DOHH2 (cell line): ENCODE results near the gene GUK1.

Experiments
- CTCF ChIP-seq: fragments of 200-600 bp; sonication (generic); IDR thresholded peaks from one replicate; pipeline ENCODE4 v1.5.1; 2014; ENCODE audit warnings: antibody characterized with exemption, mild to moderate bottlenecking, low read depth, low read length; ENCODE audit not compliant: poor library complexity, severe bottlenecking
- EZH2phosphoT487 ChIP-seq: fragments of 200-600 bp; sonication (generic); IDR thresholded peaks from 2 replicates; pipeline ENCODE4 v1.6.1; 2017; ENCODE audit warnings: borderline replicate concordance, mild to moderate bottlenecking, antibody characterized with exemption, low read length, moderate library complexity, mixed read lengths

DNA sequence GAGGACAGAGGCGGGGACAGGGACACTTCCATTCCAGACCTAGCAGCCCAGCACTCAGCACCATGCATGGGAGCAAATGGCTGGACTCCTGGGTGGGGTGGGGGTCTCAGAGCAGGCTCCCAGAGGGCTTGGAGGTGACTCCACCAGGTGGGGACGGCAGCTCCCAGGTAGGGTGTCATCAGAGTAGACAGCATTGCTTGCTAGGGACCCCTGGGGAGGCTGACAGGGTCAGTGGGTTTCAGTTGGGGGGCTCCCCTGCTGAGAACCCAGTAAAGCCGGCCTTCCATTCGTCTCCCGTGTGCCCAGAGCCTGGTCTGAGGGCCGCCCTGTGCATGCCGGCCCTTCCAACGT, 4.9 kb downstream of the GUK1 start:
- TF ChIP-seq CTCF (no peak), EZH2phosphoT487 (no peak)
